Measurements from ENCODE around the gene PFKFB2. TPM values are rescaled to one million over a fixed set of nuclear protein-coding genes. Genes with fewer than 3 reads are reported as not detected.
A peak's percentile ranks its signal among the peaks of the same experiment; 100 is the strongest.

PFKFB2 gene
- total and polyA plus RNA-seq, 2 of the 8 experiments (the other 6 are each of a cell fraction or from before 2014, with no cell fraction given): 6.7 to 19.1 TPM

DNA sequence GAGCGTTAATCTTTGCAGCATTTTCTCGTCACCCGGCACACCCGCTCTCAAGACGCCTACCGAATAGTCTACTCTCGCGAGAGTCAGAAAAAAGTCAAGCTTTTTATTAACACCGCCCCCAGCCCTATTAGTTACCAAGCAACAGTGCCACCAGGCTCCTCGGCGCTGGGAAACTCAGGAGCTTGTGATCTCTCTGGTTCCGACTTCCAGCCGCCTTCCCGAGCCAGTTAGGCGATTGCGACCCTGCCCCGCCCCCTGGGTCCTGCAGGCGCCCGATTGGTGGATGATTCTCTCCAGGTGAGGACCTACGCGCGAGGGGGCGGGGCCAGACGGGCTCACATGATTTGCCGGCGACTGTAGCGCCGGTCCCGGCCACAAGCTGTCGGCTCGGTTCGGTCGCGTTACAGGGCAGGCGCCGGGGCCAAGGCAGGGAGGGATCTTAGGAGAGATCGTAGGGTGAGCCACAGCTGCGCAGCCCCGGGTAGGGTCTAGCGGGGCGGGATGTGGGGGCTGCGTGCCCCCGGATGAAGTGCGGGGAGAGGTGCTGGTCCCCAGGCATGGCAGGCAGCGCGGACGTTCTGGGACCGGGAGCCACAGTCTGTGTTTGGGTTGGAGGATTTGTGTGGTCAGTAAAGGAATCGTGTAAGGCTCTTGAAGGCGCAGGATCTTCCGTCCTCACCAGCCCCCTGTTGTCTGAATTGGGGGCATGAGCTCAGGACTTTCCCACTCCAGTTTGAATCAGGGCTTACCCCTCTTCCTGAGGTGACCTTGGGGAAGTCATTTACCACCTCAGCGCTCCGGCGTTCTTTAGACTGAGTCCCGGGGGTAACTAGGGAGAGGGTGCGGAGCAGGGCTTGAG is at the start of gene PFKFB2 (continued):
- TF ChIP-seq SIN3A (conservative IDR thresholded peaks at IDR 0.05 in 1 of 2, IDR thresholded peaks at IDR 0.05 in 1 of 2; ENCODE audit: low read depth in 1 of 2, low read length in 2 of 2) (peak in 1 of 2 experiments; percentile 77; a peak in 3 of 4 replicates), GABPA (IDR thresholded peaks at IDR 0.05; ENCODE audit: borderline replicate concordance, insufficient read depth, low read length) (no peak), TEAD4 (IDR thresholded peaks at IDR 0.05; ENCODE audit: low read depth, low read length) (no peak), YY1 (IDR thresholded peaks at IDR 0.05; ENCODE audit: low read depth, low read length) (no peak; the same call in 1 of the 2 replicates), CTBP2 (IDR thresholded peaks at IDR 0.05; ENCODE audit: borderline replicate concordance, insufficient read depth, insufficient read length, low read length) (no peak), SRF (IDR thresholded peaks at IDR 0.05; ENCODE audit: low read depth, low read length) (no peak), HDAC2 (IDR thresholded peaks at IDR 0.05; ENCODE audit: borderline replicate concordance in 1 of 2, low read depth in 2 of 2, low read length in 2 of 2) (peak in 1 of 2 experiments; percentile 42; a peak in 1 of 4 replicates), ASH2L (IDR thresholded peaks at IDR 0.05; ENCODE audit: low read length) (peak; percentile 84), BACH1 (IDR thresholded peaks at IDR 0.05; ENCODE audit: low read length) (no peak; the same call in 1 of the 2 replicates), EP300 (IDR thresholded peaks at IDR 0.05; ENCODE audit: borderline replicate concordance in 1 of 2, low read depth in 2 of 2, low read length in 2 of 2) (no peak; a peak in 1 of 3 replicates), SP2 (IDR thresholded peaks at IDR 0.05; ENCODE audit: low read length) (no peak), BRCA1 (IDR thresholded peaks at IDR 0.05; ENCODE audit: low read depth, low read length) (peak; percentile 94), KDM5A (IDR thresholded peaks at IDR 0.05; ENCODE audit: low read length) (no peak), SIX5 (IDR thresholded peaks at IDR 0.05; ENCODE audit: low read depth, low read length) (no peak), MAFK (IDR thresholded peaks at IDR 0.05; ENCODE audit: low read depth, low read length) (no peak), GTF2F1 (IDR thresholded peaks at IDR 0.05; ENCODE audit: borderline replicate concordance, low read depth, low read length) (0 out of 2 replicates have a peak, but pooled peaks have one; percentile 32)

Measured in H1 (cell line).